OCI-LY1 (cell line): ENCODE measurements around the gene DPF3.

ENCODE experiments used
- CTCF ChIP-seq: fragments of 200-600 bp; sonication (generic), shearing (Covaris generic); IDR thresholded peaks from 2 replicates; pipeline ENCODE4 v1.5.1; 2017; ENCODE audit warnings: mild to moderate bottlenecking, antibody characterized with exemption, low read length, moderate library complexity, mixed read lengths
- EZH2 ChIP-seq: fragments of 200-600 bp; sonication (generic), shearing (Covaris generic); IDR thresholded peaks from 2 replicates; pipeline ENCODE4 v1.8.0; 2017; ENCODE audit warnings: borderline replicate concordance, mixed run types, mild to moderate bottlenecking, antibody characterized with exemption, low read length, moderate library complexity, mixed read lengths

- no peak for TF ChIP-seq CTCF
- TF ChIP-seq EZH2, result no peak
Observed at GRCh38 chr14:72682188-72682587, 211.7 kb downstream of the DPF3 start.
